Urinary bladder (tissue), 4 donors: ENCODE data around the gene ALG14. TPM values are rescaled to one million over a fixed set of nuclear protein-coding genes. Genes with fewer than 3 reads are reported as not detected.
A peak's percentile ranks its signal among the peaks of the same experiment; 100 is the strongest.

Experiments
- DNase-seq: peaks from one replicate; pipeline ENCODE4 v3.0.0-alpha.2; 2015; ENCODE audit errors: extremely low spot score
- H3K27ac ChIP-seq: one replicate; pipeline ENCODE4 v1.5.1; 2013; ENCODE audit warnings: low read depth, mild to moderate bottlenecking, moderate library complexity
- H3K36me3 ChIP-seq: one replicate; pipeline ENCODE4 v1.6.1; 2013; ENCODE audit warnings: mild to moderate bottlenecking, moderate library complexity; ENCODE audit not compliant: insufficient read depth
- H3K4me1 ChIP-seq: one replicate; pipeline ENCODE4 v1.6.1; 2013; ENCODE audit warnings: mild to moderate bottlenecking, moderate library complexity; ENCODE audit not compliant: insufficient read depth
- H3K4me3 ChIP-seq: one replicate; pipeline ENCODE4 v1.5.1; 2013; ENCODE audit warnings: low read depth, low read length
- WGBS: extraction: QIAGEN DNeasy Blood & Tissue Kit; methylation state at CpG from one replicate; pipeline ENCODE4 v1.1.7; 2013; 5-methylcytosine and 5-hydroxymethylcytosine counted together
- polyA plus RNA-seq: library from polyadenylated mRNA; stranded (reverse); fragments of 200-250 nt; gene quantifications from one replicate; pipeline ENCODE4 v1.2.3, GENCODE V29; 2013
- total RNA-seq: library from RNA; depleted of rRNA; stranded (reverse); fragments of >200 nt; gene quantifications from one replicate; pipeline ENCODE4 v1.2.3, GENCODE V29; 2014
- donor health status: healthy with polysubstance abuse.
- donor health status: healthy.

ALG14 gene
- total and polyA plus RNA-seq, 2 donors = 2.7 to 4.4 TPM

DNA sequence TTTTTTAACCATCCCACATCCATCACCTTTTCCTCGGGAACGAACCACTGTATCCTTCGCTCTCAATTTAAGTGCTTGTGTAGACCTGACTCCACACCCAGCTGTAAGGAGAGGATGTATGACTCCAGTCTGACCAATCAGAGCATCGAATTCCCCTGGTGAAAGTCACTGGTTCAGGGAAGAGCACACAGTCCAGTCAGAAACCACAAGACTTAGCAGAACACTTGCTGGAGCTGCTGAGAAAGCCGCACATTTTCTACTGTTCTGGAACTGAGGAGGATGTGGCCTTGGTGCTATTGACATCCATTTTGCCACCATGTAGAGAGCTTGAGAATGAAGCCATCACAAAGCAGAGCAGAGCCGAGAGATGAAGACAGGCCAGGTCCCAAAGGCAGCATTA, 86.0 kb downstream of the ALG14 start:
- no peak for DNase-seq
- 91% methylated on average over 6 of the region's 6 CpGs for WGBS
- Histone ChIP-seq H3K4me1 (no peaks in the 10 kb centered on the region), H3K27ac (no peak overlapping the region), H3K36me3 (no peaks in the 10 kb centered on the region), H3K4me3 (no peak overlapping the region)

DNA sequence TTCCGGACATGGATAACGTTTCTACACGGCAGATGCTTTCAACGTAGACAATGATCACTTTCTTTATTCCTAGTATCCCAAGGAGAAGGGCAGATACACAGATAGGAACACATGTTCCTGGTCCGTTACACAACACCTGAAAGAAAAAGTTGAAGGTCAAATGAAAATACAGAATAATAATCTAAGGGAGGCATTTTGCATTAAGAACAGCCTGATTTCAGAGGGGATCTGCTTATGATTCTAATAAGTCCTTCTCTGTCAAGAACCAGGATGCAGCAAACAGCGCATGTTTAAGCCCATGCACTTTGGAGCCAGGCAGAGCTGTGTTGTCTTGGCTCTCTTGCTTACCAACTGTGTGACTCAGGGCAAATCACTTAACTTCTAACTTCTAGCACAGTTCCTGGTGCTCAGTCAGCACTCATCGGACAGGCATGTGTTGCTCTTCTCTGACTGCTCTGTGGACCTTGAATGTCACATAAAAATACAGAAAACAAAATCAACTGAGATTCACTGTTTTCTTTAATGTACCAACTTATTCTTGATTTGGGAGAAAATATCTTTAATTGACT, 89.5 kb downstream of the ALG14 start:
- Histone ChIP-seq H3K4me1 (no peaks in the 10 kb centered on the region), H3K27ac (no peak overlapping the region), H3K4me3 (no peak overlapping the region), H3K36me3 (no peaks in the 10 kb centered on the region)
- DNase-seq = no peak
- WGBS = 60% methylated on average over 7 of the region's 7 CpGs

DNA sequence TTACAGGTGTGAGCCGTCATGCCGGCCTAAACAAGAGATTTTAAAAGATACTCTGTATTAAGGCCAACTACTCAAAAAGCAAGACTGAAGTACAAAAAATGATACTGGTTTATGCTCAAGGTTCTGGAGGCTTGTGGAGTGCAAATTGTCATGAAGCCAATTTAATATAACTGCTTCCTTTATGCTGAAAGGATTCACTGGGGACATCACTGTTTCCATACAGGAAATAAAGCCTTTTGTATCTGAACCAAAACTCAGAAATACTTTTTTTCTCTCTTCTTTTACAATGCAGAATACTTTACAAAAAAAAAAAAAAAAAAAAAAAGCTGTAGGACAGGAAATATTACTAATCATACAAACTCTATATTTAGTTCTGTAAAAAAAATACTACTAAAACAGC, 90.4 kb downstream of the ALG14 start:
- Histone ChIP-seq H3K4me3 (no peak overlapping the region), H3K4me1 (no peaks in the 10 kb centered on the region), H3K27ac (no peak overlapping the region), H3K36me3 (no peaks in the 10 kb centered on the region)
- DNase-seq = no peak
- 84% methylated on average over 2 of the region's 2 CpGs for WGBS

DNA sequence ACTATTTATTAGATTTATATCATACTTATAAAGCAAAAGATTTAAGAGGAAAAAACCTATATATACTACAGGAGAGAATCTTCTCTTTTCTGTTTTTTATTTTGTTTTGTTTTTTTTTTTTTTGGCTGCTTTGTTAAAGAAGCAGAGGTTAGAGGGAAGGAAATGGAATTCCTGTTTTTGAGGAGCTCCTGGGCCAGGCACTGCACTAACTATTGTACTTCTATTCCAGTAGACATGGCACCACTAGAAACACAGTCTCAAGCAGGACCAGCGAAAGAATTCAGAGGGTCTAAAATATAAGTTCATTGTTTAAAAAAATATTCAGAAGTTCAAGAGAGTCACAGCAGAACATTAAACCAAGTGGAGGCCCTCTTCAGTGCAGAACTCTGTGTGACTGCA, 91.2 kb downstream of the ALG14 start:
- Histone ChIP-seq H3K36me3 (no peaks in the 10 kb centered on the region), H3K27ac (no peak overlapping the region), H3K4me1 (no peaks in the 10 kb centered on the region), H3K4me3 (no peak overlapping the region)
- 93% methylated on average over 1 of the region's 1 CpG for WGBS
- DNase-seq = no peak

DNA sequence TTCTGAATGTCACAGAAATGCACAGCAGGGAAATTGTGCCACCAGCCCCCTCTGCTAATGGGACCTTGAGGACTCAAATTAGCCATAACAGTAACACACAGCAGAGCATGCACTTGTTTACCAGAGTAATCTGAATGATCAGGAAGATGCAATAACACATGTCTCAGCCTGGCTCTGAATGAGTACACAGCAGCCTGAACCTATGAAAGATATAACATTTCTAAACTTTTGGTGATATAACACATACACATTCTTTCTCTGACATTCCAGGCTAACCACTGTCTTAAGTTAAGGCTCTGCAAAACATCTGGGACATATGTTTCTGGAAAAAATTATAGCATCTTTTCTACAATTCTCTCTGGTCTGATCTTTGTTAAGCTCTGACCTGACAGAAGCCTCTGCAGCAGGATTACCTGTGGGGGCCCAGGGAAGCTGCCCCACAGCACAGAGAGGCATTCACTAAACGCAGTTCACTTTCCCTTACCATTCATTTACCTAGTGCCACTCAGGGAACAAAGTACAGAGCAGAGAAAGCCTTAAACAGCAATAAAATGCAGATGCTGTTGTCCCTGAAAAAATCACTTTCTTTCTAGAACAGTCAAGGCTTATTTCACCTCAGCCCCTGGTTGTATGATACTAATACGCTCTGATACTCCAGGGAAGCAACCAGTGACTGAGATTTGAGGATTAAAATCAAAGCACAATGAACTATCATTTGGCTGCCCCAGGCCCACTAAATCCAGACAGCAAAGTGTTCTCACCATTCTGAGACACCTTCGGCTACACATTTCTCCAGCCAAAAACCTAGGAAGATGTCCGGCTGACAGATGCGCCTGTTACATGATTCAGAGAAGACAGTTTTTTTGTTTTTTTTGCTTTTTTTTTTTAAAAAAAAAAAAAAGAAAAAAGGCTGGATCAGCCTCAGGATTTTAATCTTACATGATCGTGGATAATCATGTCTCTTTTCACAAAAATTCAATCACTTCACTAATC, 91.9 kb downstream of the ALG14 start:
- no peak overlapping the region for H3K27ac ChIP-seq
- WGBS = 72% methylated on average over 6 of the region's 6 CpGs
- no peak overlapping the region for H3K4me3 ChIP-seq
- H3K4me1 ChIP-seq = no peaks in the 10 kb centered on the region
- no peak for DNase-seq
- H3K36me3 ChIP-seq = no peaks in the 10 kb centered on the region

DNA sequence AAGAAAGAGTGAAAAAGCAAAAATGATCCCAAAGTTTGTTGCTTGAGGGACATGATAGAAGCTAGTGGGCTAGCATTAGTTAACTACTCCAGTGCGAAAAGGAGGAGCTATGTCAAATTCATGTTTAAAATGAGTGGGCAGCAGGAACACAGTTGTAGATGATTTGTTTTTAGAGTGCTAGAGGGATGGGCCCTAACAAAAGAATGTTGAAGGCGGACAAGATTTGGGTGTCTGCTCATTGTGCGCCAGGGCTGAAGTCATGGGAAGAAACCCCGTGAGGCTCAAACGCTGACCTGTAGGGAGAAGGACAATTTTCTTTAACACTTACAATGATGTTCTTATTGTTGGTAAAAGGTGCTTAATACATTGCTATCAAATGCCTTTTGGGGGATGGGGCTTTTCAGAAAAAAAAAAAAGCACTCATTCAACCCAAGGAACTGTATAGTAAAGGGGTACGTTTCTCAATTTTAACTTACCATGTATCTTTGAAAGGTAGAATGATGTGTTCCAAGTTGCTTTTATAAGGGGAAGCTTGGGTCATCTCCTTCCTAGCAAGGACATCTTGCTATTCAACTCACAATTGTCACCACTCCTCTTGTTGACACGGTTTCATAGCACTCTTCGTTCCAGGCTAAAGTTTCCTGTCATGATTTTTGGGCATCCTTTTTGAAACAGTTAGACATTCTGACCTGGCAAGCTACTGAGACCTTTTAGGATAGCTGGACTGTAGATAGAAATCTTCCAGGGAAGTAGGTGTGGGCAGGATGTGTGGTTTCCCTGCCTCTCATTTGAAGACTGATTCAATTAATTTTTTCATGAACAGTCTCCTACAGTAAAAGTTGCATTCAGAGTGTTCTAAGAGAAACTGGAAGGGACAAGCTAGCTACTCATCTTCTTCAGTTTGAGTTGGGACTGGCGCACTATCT, 92.8 kb downstream of the ALG14 start:
- no peaks in the 10 kb centered on the region for H3K36me3 ChIP-seq
- no peak overlapping the region for H3K4me3 ChIP-seq
- H3K4me1 ChIP-seq = no peaks in the 10 kb centered on the region
- WGBS = 69% methylated on average over 9 of the region's 9 CpGs
- DNase-seq = no peak
- no peak overlapping the region for H3K27ac ChIP-seq

DNA sequence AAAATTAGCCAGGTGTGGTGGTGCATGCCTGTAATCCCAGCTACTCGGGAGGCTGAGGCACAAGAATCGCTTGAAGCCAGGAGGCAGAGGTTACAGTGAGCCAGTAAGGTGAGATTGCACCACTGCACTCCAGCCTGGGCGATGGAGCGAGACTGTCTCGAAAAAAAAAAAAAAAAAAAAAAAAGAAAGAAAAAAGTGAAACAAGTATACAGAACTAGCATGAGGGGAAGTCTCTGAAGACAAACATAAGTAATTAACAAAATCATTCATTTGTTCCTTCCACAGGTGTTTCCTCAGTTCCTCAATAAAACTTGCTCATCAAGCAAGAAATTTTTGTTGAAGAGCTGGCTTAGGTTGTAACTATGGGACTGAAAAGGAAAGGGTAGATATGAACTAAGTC, 93.6 kb downstream of the ALG14 start:
- H3K27ac ChIP-seq = no peak overlapping the region
- no peaks in the 10 kb centered on the region for H3K36me3 ChIP-seq
- 95% methylated on average over 5 of the region's 5 CpGs for WGBS
- H3K4me3 ChIP-seq = no peak overlapping the region
- DNase-seq = no peak
- no peaks in the 10 kb centered on the region for H3K4me1 ChIP-seq

DNA sequence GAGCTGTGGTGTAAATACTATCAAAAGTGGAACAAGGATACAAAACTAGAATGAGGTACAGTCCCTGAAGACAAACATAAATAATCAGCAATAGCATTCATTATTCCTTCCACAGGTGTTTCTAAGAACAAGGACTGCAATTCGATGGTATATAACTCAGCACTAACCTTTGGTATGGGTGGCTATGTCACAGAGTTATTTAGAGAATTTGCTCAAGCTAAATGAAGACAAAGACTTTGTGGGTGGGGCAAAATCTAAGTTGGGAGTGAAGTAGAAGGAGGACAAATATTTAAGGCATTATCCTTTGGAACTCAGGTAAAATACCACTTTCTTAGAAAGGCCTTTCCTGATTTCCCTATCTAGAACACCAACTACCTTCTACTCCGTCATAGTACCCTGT, 94.3 kb downstream of the ALG14 start:
- no peak for DNase-seq
- Histone ChIP-seq H3K4me3 (no peak overlapping the region), H3K27ac (no peak overlapping the region), H3K4me1 (no peaks in the 10 kb centered on the region), H3K36me3 (no peaks in the 10 kb centered on the region)
- WGBS = 97% methylated on average over 2 of the region's 2 CpGs

DNA sequence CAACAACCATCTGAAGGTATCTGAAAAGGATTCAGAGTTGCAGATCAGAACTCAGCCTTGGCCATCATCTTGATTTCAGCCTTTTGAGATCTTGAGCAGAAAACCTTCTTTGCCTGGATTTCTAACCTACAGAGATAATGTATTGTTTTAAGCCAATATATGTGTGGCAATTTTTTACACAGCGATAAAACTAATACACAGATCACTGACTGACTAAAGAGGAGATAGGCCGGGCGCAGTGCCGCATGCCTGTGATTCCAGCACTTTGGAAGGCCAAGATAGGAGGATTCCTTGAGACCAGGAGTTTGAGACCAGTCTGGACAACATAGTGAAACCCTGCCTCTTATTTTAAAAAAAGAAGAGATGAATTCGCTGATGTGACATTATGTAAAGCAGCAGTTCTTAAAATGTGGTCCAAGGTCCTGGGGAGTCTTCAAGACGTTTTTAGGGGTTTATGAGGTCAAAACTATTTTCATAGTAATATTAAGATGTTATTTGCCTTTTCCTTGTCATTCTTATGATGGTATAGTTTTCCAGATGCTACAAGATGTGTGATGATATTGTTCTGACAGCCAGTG, 95.7 kb downstream of the ALG14 start:
- DNase-seq = no peak
- H3K4me1 ChIP-seq = no peaks in the 10 kb centered on the region
- no peak overlapping the region for H3K27ac ChIP-seq
- 85% methylated on average over 6 of the region's 6 CpGs for WGBS
- no peak overlapping the region for H3K4me3 ChIP-seq
- no peaks in the 10 kb centered on the region for H3K36me3 ChIP-seq

DNA sequence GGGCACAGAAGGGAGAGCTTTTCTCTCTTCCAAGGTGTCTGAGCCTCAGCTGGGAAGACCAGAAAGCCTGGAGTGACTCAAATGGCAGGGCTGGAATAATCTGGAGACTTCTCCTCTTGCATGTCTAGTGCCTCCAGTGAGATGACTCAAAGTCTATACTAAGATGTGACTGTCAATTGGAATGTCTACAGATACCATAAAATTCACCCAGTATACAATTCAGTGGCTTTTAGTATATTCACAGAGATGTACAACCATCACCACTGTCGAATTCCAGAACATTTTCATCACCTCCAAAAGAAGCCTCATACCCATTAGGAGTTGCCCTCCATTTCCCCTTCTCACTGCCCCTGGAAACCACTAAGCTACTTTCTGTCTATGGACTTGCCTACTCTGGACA, 97.9 kb downstream of the ALG14 start:
- no peaks in the 10 kb centered on the region for H3K36me3 ChIP-seq
- DNase-seq = no peak
- WGBS = 88% methylated on average over 1 of the region's 1 CpG
- no peak overlapping the region for H3K4me3 ChIP-seq
- no peak overlapping the region for H3K27ac ChIP-seq
- no peaks in the 10 kb centered on the region for H3K4me1 ChIP-seq

DNA sequence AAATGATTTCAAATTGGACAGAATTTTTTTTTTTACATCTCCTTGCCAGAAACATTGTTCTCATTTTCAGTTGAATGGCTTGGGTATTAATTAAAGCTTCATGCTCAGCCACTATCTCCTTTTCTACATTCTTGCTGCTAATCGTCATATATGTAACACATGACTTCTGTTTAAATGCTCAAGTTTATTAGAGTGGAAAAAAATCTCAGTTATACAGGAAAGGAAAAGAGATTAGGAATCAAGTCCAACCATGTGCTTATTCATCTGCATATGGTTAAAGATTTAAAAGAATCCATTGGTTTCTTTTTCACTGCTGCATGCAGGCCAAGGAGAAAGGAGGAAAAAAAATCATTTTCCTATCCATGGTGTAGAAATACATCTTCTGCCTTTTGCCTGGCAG, 98.5 kb downstream of the ALG14 start:
- Histone ChIP-seq H3K36me3 (no peaks in the 10 kb centered on the region), H3K27ac (no peak overlapping the region), H3K4me3 (no peak overlapping the region), H3K4me1 (no peaks in the 10 kb centered on the region)
- 23% methylated on average over 1 of the region's 1 CpG for WGBS
- DNase-seq = no peak

DNA sequence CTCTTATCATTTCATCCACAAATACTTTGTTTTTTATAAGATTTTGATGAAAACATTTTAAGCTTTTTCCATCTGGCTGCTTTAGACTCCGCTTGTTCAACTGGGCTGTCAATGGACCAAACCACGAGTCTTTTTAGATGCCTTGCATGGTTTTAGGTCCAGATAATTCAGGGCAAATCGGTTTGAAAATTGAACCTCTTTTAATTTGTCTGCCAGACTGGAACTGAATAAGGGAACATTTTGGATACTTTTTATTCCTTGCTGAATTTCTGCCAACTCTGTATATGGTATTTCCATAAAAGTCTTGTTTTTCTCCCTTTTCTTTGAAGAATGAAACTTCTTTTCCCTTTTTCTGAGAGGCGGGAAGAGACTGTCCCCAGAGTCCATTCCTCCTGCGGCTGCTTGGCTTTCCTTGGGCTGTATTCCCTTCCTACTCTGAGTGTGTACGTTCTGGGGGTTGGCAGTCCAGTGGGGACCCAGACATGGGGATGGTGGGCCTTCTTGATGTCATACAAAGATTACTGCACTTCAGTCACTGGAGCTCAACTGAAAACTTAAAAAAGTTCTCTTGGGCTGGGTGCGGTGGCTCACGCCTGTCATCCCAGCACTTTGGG, 99.3 kb downstream of the ALG14 start:
- WGBS = 62% methylated on average over 8 of the region's 8 CpGs
- no peak for DNase-seq
- Histone ChIP-seq H3K4me3 (no peak overlapping the region), H3K27ac (peak overlapping the region; percentile 39), H3K4me1 (no peaks in the 10 kb centered on the region), H3K36me3 (no peaks in the 10 kb centered on the region)

DNA sequence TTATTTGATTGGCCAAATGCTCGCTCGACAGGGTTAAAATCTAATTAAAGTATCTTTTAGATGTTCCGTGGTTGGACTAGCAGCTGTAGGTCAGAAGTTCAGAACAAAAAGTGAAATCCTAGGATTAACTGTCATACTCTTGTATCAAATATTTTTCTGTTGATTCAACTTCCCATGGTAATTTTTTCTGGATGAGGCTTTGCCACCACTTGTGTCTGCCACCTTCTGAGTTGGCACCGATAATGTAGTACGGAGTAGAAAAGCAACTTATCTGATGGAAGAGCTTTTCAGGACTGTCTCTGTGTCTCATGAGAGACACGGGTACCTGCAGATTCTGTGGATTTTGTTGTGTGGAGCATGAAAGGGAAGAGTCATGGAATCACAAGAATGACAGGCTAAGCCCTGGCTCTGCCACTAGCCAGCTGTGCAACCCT, 101.2 kb downstream of the ALG14 start:
- H3K27ac ChIP-seq = peak overlapping the region; percentile 28
- WGBS = 41% methylated on average over 6 of the region's 6 CpGs
- no peak overlapping the region for H3K4me3 ChIP-seq
- no peaks in the 10 kb centered on the region for H3K4me1 ChIP-seq
- no peaks in the 10 kb centered on the region for H3K36me3 ChIP-seq
- no peak for DNase-seq
